HepG2 (cell line): ENCODE measurements around the gene PAX7. TPM values are rescaled to one million over a fixed set of nuclear protein-coding genes. Genes with fewer than 3 reads are reported as not detected.

Source experiments
- ATAC-seq: fragments of 200-7000 bp; cut with Tn5 transposase; 3 replicates; pipeline ENCODE4 v1.9.1; 2020; ENCODE audit warnings: mild to moderate bottlenecking, moderate library complexity
- BruUV-seq: library from RNA; stranded (reverse); fragments of 400-500 nt; replicated peaks from 2 replicates; lab custom pipeline; 2021; lab: Mats Ljungman, UMichigan
- CTCF ChIA-PET: fragments of 300-600 bp; formaldehyde crosslinking; extraction: SDS; loops from one replicate; lab custom pipeline; 2021; ENCODE audit warnings: low total read pairs, inconsistent platforms, low intra/inter-chr PET ratio; lab: Yijun Ruan, JAX
- POLR2A ChIA-PET: fragments of 350-600 bp; sonication (Branson Sonifier 250); formaldehyde crosslinking; loops from one replicate; lab custom pipeline; 2020; ENCODE audit warnings: antibody characterized with exemption, inconsistent platforms; lab: Yijun Ruan, JAX
- DNase-seq: peaks from one replicate; pipeline ENCODE4 v3.0.0-alpha.2; 2015; ENCODE audit warnings: low spot score
- FAIRE-seq: peaks from 3 replicates; lab custom pipeline; 2011; peaks lifted over from hg19 to GRCh38; lab: Jason Lieb, UNC
- H2AFZ ChIP-seq: one replicate; pipeline ENCODE4 v1.6.1; 2011; ENCODE audit warnings: low read length, inconsistent platforms
- H3K27ac ChIP-seq: fragments of 300-600 bp; 3 replicates; pipeline ENCODE4 v1.8.0; 2011; ENCODE audit warnings: mixed run types, mild to moderate bottlenecking, mixed read lengths, low read length, inconsistent platforms; ENCODE audit not compliant: insufficient read depth; ENCODE audit errors: extremely low read length
- H3K27me3 ChIP-seq, 2 experiments: fragments of 200-600 bp in 1 of 2; 2 replicates in 1 of 2; 3 replicates in 1 of 2; pipeline versions ENCODE4 v1.6.0 to v1.8.0; 2011; ENCODE audit warnings: low read length in 2 of 2, mild to moderate bottlenecking in 2 of 2, moderate library complexity in 2 of 2, inconsistent platforms in 1 of 2; ENCODE audit not compliant: insufficient read depth in 2 of 2, control insufficient read depth in 1 of 2
- H3K36me3 ChIP-seq, 2 experiments: fragments of 200-600 bp in 1 of 2; replicated peaks in 1 of 2; 2 replicates in 1 of 2; 3 replicates in 1 of 2; pipeline versions ENCODE4 v1.5.1 to v1.8.0; 2011; ENCODE audit warnings: low read length in 2 of 2, inconsistent platforms in 1 of 2; ENCODE audit not compliant: insufficient read depth in 2 of 2, control insufficient read depth in 1 of 2
- H3K4me1 ChIP-seq: 2 replicates; pipeline ENCODE4 v1.5.1; 2012; ENCODE audit warnings: low read length, inconsistent platforms; ENCODE audit not compliant: insufficient read depth
- H3K4me2 ChIP-seq: 2 replicates; pipeline ENCODE4 v1.6.0; 2011; ENCODE audit warnings: low read depth, low read length, inconsistent platforms
- H3K4me3 ChIP-seq, 3 experiments: fragments of 200-600 bp in 1 of 3; sonication (generic), shearing (Covaris generic) in 1 of 3; replicated peaks in 1 of 3; 2 replicates each; pipeline ENCODE4 v1.5.1; 2011 to 2016; ENCODE audit warnings: low read length in 3 of 3, inconsistent platforms in 2 of 3, low read depth in 2 of 3, mild to moderate bottlenecking in 2 of 3, control low read depth in 1 of 3, mixed read lengths in 1 of 3; ENCODE audit not compliant: insufficient read depth in 1 of 3
- H3K79me2 ChIP-seq: one replicate; pipeline ENCODE4 v1.6.1; 2011; ENCODE audit warnings: low read length, inconsistent platforms; ENCODE audit not compliant: insufficient read depth
- H3K9ac ChIP-seq: 2 replicates; pipeline ENCODE4 v1.6.0; 2011; ENCODE audit warnings: mild to moderate bottlenecking, low read depth, low read length, inconsistent platforms; ENCODE audit not compliant: insufficient read depth
- H3K9me3 ChIP-seq: 2 replicates; pipeline ENCODE4 v1.5.1; 2012; ENCODE audit warnings: mild to moderate bottlenecking, low read length
- H4K20me1 ChIP-seq: 2 replicates; pipeline ENCODE4 v1.6.0; 2011; ENCODE audit warnings: inconsistent platforms, mild to moderate bottlenecking, low read length, moderate library complexity; ENCODE audit not compliant: insufficient read depth
- IRF2 ChIP-seq: IDR thresholded peaks from 2 replicates; pipeline ENCODE4 v1.6.1; 2018; ENCODE audit warnings: missing genetic modification reagents, missing compliant biosample characterization
- RARG ChIP-seq: sonication (generic); formaldehyde crosslinking; IDR thresholded peaks from 2 replicates; pipeline ENCODE4 v1.4.0; 2020; ENCODE audit warnings: low read depth, mild to moderate bottlenecking, missing genetic modification reagents
- ZNF335 ChIP-seq: sonication (generic); formaldehyde crosslinking; IDR thresholded peaks from 2 replicates; pipeline ENCODE4 v1.4.0; 2020; ENCODE audit warnings: missing genetic modification reagents
- ZNF513 ChIP-seq: sonication (generic); formaldehyde crosslinking; conservative IDR thresholded peaks from 2 replicates; pipeline ENCODE4 v1.5.0; 2020; ENCODE audit warnings: missing genetic modification reagents
- ZNF629 ChIP-seq: sonication (generic); formaldehyde crosslinking; conservative IDR thresholded peaks from 2 replicates; pipeline ENCODE4 v1.5.0; 2020; ENCODE audit warnings: missing genetic modification reagents
- WGBS: methylation state at CpG from one replicate; pipeline ENCODE4 v1.1.6; 2017; ENCODE audit warnings: low lambda C conversion rate; 5-methylcytosine and 5-hydroxymethylcytosine counted together
- in situ Hi-C: cut with HindIII; loops from 2 replicates; pipeline ENCODE4 v1.10.0; 2017; ENCODE audit warnings: low pct_unique_long_range_greater_than_20kb; ENCODE audit not compliant: extremely low pct_ligation_motif_present
- intact Hi-C: fragments of 100-400 bp; cut with micrococcal nuclease; formaldehyde crosslinking; loops from one replicate; pipeline ENCODE4 v1.10.0; 2022; ENCODE audit not compliant: unreplicated experiment
- polyA plus RNA-seq, 8 experiments: library from polyadenylated mRNA; depleted of rRNA in 3 of 8; stranded (reverse) in 7 of 8; unstranded in 1 of 8; fragments of >200 nt; fragmentation: Illumina TruSeq in 4 of 8; extraction: Trizol in 4 of 8; gene quantifications; 2 replicates each; pipeline versions ENCODE4 v1.2.1 to v1.2.3, GENCODE V29; 2011 to 2016; ENCODE audit warnings: low read depth in 4 of 8, missing spikeins in 1 of 8, mixed read lengths in 1 of 8; ENCODE audit not compliant: insufficient read depth in 1 of 8
- total RNA-seq, 5 experiments: library from RNA; depleted of rRNA; stranded (reverse); fragments of >200 nt; fragmentation: Illumina TruSeq; extraction: Trizol; gene quantifications; 2 replicates each; pipeline ENCODE4 v1.2.3, GENCODE V29; 2016; ENCODE audit warnings: low read depth in 1 of 5

Gene PAX7
- total and polyA plus RNA-seq, 2 of the 13 experiments (the other 11 are each of a cell fraction or from before 2014, with no cell fraction given), result not detected

GRCh38 chr1:18738617-18739016 lies 108.0 kb downstream of the PAX7 start:
- no peak for DNase-seq
- no peaks in the 10 kb centered on the region for H3K4me1 ChIP-seq
- ATAC-seq, result no peak
- intact Hi-C loops (no loop called here), in situ Hi-C loops (no loop called here)
- H3K9ac ChIP-seq, result no peak overlapping the region
- WGBS, result 3% methylated on average over 3 of the region's 3 CpGs
- ChIA-PET POLR2A (no interaction called here), CTCF (no interaction called here)
- no peaks in the 10 kb centered on the region for H3K36me3 ChIP-seq
- no peaks in the 10 kb centered on the region for H4K20me1 ChIP-seq
- no peaks in the 10 kb centered on the region for H3K9me3 ChIP-seq
- H3K4me2 ChIP-seq, result no peak overlapping the region
- no peak overlapping the region for H3K4me3 ChIP-seq
- peaks cover 0 to 25% of the 10 kb centered on the region in 2 experiments; a peak in 3 of 5 replicates for H3K27me3 ChIP-seq
- no peak overlapping the region for H2AFZ ChIP-seq
- no peak for FAIRE-seq
- TF ChIP-seq ZNF629 (CRISPR knock-in tag), result 0 out of 2 replicates have a peak, but pooled peaks have one; percentile 19
- no peak for TF ChIP-seq ZNF335
- TF ChIP-seq ZNF513 (CRISPR knock-in tag), result no peak
- TF ChIP-seq, all 625 proteins: peak for 1
- H3K79me2 ChIP-seq, result no peaks in the 10 kb centered on the region
- H3K27ac ChIP-seq, result no peak overlapping the region
- no TSS peak for BruUV-seq

DNA sequence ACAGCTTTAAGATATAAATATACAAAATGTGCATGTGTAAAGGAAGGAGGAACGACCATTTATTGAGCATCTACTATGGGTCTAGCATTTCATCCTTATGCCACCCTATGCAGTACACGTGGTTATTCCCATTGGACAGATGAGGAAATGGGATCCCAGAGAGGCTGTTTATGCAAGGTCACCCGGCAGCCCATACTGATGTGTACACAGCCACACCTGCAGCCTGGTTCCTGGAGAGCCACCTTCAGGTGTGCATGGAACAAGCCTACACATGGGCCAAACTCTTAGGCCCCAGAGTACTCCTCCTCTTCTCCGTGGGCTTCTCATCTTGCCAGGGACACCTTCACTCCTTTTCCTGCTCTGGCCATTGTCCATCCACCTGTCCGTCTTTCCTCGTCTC lies 108.8 kb downstream of the PAX7 start:
- no peak overlapping the region for H3K27ac ChIP-seq
- FAIRE-seq (no peak), DNase-seq (no peak), ATAC-seq (no peak)
- intact Hi-C loops (no loop called here), in situ Hi-C loops (no loop called here)
- no peak overlapping the region for H2AFZ ChIP-seq
- H3K36me3 ChIP-seq, result no peaks in the 10 kb centered on the region
- ChIA-PET POLR2A (no interaction called here), CTCF (no interaction called here)
- no peaks in the 10 kb centered on the region for H3K4me1 ChIP-seq
- no peaks in the 10 kb centered on the region for H4K20me1 ChIP-seq
- TF ChIP-seq RARG (CRISPR knock-in tag), result no peak
- no peak for TF ChIP-seq IRF2 (CRISPR knock-in tag)
- H3K9ac ChIP-seq, result no peak overlapping the region
- no peak overlapping the region for H3K4me2 ChIP-seq
- peaks cover 0 to 19% of the 10 kb centered on the region in 2 experiments; a peak in 3 of 5 replicates for H3K27me3 ChIP-seq
- no peak overlapping the region for H3K4me3 ChIP-seq
- no peaks in the 10 kb centered on the region for H3K79me2 ChIP-seq
- BruUV-seq, result no TSS peak
- H3K9me3 ChIP-seq, result no peaks in the 10 kb centered on the region
- WGBS, result 3% methylated on average over 6 of the region's 6 CpGs
